SKM-1 treated with dmso at 0.1 percent for 144 hours (cell line): ENCODE measurements around the gene OVCA2.

ENCODE experiments used
- DNase-seq: peaks from one replicate; lab custom pipeline; 2025; ENCODE audit not compliant: unreplicated experiment; lab: John Stamatoyannopoulos, UW

OVCA2 gene

GRCh38 chr17:2030779-2031163 is 11.1 kb upstream of the OVCA2 start:
- peak; percentile 45 for DNase-seq

GRCh38 chr17:2033153-2033552 is 8.7 kb upstream of the OVCA2 start:
- no peak for DNase-seq

- no peak for DNase-seq
These were observed 7.7 kb upstream of the OVCA2 start for GRCh38 chr17:2034157-2034556.

GRCh38 chr17:2034806-2035540 is 6.8 kb upstream of the OVCA2 start:
- DNase-seq: no peak

GRCh38 chr17:2035541-2036488 is 6.0 kb upstream of the OVCA2 start:
- no peak for DNase-seq

- no peak for DNase-seq
These were observed 4.7 kb upstream of the OVCA2 start for GRCh38 chr17:2037155-2037554.

- DNase-seq: no peak
These were observed 1.5 kb upstream of the OVCA2 start for GRCh38 chr17:2040219-2040827.

GRCh38 chr17:2040942-2041560 is 771 bp upstream of the OVCA2 start:
- no peak for DNase-seq

GRCh38 chr17:2042390-2042847 is 597 bp downstream of the OVCA2 start:
- no peak for DNase-seq

GRCh38 chr17:2042933-2043332 is 1.1 kb downstream of the OVCA2 start:
- no peak for DNase-seq

- DNase-seq: no peak
These were observed 2.0 kb downstream of the OVCA2 start for GRCh38 chr17:2043785-2044184.

- no peak for DNase-seq
These were observed 2.6 kb downstream of the OVCA2 start for GRCh38 chr17:2044263-2044894.

GRCh38 chr17:2047590-2047989 is 5.8 kb downstream of the OVCA2 start:
- DNase-seq: no peak

GRCh38 chr17:2048805-2049204 is 7.0 kb downstream of the OVCA2 start:
- DNase-seq: no peak

- no peak for DNase-seq
These were observed 7.8 kb downstream of the OVCA2 start for GRCh38 chr17:2049333-2050299.

- no peak for DNase-seq
These were observed 8.7 kb downstream of the OVCA2 start for GRCh38 chr17:2050300-2051060.

GRCh38 chr17:2051061-2051932 is 9.5 kb downstream of the OVCA2 start:
- DNase-seq: no peak
